Measurements from ENCODE around the gene RAB40B.

DNA sequence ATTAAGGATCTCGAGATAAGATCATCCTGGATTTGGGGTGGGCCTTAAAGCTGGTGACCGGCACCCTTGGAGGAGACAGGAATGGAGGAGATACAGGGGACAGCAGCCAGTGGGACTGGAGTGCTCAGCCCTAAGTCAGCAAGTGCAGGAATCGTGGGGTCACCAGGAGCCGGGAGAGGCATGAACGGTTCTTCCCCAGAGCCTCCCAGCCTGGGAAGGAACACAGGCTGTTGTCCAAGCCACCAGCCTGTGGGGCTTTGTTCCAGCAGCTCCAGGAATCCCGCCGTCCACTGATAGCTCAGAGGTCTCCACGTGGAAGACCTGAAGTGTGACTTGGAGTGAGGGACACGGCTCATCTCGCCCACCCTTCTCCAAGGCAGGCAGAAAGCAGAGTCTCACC is 47.8 kb downstream of the RAB40B start:
- no peak for TF ChIP-seq EZH2 (IDR thresholded peaks at IDR 0.05; ENCODE audit: borderline replicate concordance)
- TF ChIP-seq, protein P1, sequence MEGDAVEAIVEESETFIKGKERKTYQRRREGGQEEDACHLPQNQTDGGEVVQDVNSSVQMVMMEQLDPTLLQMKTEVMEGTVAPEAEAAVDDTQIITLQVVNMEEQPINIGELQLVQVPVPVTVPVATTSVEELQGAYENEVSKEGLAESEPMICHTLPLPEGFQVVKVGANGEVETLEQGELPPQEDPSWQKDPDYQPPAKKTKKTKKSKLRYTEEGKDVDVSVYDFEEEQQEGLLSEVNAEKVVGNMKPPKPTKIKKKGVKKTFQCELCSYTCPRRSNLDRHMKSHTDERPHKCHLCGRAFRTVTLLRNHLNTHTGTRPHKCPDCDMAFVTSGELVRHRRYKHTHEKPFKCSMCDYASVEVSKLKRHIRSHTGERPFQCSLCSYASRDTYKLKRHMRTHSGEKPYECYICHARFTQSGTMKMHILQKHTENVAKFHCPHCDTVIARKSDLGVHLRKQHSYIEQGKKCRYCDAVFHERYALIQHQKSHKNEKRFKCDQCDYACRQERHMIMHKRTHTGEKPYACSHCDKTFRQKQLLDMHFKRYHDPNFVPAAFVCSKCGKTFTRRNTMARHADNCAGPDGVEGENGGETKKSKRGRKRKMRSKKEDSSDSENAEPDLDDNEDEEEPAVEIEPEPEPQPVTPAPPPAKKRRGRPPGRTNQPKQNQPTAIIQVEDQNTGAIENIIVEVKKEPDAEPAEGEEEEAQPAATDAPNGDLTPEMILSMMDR (IDR thresholded peaks at IDR 0.05; ENCODE audit: poor library complexity): no peak
- no peak for TF ChIP-seq EZH2phosphoT487 (IDR thresholded peaks at IDR 0.05; ENCODE audit: low read depth, severe bottlenecking, unreplicated experiment)

Measured in hepatocyte (in vitro differentiated cells).